A673 (cell line): Measurements from ENCODE around the gene NEMP1.

Experiments used
- CTCF ChIP-seq: fragments of 300-800, 200-600 bp; sonication (generic); conservative IDR thresholded peaks from 2 replicates; pipeline ENCODE4 v1.5.1; 2017; ENCODE audit warnings: low read depth, mild to moderate bottlenecking, antibody characterized with exemption, low read length, moderate library complexity, mixed read lengths
- EZH2 ChIP-seq: fragments of 200-600 bp; sonication (generic); IDR thresholded peaks from 2 replicates; pipeline ENCODE4 v1.6.1; 2017; ENCODE audit warnings: borderline replicate concordance, low read depth, mild to moderate bottlenecking, mixed read lengths, antibody characterized with exemption, low read length; ENCODE audit not compliant: poor library complexity, severe bottlenecking

GRCh38 chr12:57047981-57048380 is 30.6 kb downstream of the NEMP1 start:
- TF ChIP-seq CTCF (no peak), EZH2 (no peak)
